ENCODE measurements around the gene HSPA8.

Gene HSPA8

DNA sequence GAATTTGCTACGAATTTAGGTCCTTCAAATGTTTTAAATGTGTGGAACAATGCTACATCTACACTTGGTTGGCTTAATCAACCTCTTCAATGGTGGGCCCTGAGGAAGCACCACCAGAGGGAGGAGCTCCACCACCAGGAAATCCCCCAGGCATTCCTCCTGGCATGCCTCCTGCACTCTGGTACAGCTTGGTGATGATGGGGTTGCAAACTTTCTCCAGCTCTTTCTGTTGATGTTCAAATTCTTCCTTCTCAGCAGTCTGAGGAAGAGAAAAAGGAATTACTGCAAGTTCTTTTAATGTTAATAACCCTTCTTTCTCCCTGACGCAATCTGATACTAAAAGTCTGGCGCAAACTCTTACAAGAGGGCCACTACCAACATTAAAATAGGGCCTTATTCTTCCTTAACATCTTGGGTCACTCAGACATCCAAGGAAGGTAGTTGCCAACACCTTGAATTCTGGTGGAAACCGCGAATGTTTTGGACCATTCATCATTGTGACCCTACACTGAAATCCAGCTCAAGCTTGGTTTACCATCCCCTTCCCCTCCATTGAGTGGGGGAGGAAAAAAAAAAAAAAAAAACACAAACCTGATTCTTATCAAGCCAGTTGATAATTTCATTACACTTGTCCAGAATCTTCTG lies 4.2 kb downstream of the HSPA8 start:
- H3K27ac ChIP-seq: peak overlapping the region; percentile 60
- no peak for DNase-seq (ENCODE audit: low spot score)
- ChIA-PET POLR2A (ENCODE audit: low non-redundant PET) (no interaction called here), CTCF (interaction anchor here (1.0 kb wide), 1 partner anchor 194 kb away, joined by 5 read pairs; no protein-coding TSS in a partner anchor)
- TF ChIP-seq, protein P1, sequence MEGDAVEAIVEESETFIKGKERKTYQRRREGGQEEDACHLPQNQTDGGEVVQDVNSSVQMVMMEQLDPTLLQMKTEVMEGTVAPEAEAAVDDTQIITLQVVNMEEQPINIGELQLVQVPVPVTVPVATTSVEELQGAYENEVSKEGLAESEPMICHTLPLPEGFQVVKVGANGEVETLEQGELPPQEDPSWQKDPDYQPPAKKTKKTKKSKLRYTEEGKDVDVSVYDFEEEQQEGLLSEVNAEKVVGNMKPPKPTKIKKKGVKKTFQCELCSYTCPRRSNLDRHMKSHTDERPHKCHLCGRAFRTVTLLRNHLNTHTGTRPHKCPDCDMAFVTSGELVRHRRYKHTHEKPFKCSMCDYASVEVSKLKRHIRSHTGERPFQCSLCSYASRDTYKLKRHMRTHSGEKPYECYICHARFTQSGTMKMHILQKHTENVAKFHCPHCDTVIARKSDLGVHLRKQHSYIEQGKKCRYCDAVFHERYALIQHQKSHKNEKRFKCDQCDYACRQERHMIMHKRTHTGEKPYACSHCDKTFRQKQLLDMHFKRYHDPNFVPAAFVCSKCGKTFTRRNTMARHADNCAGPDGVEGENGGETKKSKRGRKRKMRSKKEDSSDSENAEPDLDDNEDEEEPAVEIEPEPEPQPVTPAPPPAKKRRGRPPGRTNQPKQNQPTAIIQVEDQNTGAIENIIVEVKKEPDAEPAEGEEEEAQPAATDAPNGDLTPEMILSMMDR (conservative IDR thresholded peaks at IDR 0.05; ENCODE audit: low read depth): no peak

DNA sequence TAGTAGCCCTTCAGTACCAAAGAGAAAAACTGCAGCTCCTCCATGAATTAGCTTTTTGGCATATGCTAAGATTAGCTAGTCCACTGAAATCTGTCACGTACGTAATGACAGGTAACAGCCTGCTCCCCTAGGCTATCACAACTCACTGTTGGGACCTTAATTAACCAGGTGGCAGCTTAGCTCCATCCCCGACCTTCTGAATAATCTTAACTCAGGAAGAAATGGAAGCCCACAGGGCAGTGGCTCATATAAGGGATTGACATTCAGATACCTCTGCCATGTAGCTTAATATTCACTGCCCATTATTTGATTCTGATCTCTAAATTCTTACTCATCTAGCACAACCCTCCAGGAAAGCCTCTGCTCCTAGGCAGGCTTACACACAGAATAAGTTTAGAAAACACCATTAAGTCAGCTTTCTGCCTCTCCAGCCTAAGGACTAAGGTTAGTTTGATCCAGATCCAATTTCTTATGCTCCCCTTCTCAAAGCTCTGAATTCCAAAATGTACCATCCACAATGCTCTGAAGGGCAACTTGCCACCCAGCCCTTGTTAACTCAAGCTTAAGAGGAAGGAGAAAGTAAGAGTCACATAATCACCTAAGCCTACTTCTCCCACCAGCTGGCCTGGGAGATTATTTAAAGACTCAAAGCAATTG lies 5.0 kb downstream of the HSPA8 start:
- no peak overlapping the region for H3K27ac ChIP-seq
- no peak for DNase-seq (ENCODE audit: low spot score)
- TF ChIP-seq, protein P1 (conservative IDR thresholded peaks at IDR 0.05; ENCODE audit: low read depth): no peak
- ChIA-PET POLR2A (ENCODE audit: low non-redundant PET) (no interaction called here), CTCF (interaction anchor here (1.0 kb wide), 1 partner anchor 193 kb away, joined by 5 read pairs; no protein-coding TSS in a partner anchor)

DNA sequence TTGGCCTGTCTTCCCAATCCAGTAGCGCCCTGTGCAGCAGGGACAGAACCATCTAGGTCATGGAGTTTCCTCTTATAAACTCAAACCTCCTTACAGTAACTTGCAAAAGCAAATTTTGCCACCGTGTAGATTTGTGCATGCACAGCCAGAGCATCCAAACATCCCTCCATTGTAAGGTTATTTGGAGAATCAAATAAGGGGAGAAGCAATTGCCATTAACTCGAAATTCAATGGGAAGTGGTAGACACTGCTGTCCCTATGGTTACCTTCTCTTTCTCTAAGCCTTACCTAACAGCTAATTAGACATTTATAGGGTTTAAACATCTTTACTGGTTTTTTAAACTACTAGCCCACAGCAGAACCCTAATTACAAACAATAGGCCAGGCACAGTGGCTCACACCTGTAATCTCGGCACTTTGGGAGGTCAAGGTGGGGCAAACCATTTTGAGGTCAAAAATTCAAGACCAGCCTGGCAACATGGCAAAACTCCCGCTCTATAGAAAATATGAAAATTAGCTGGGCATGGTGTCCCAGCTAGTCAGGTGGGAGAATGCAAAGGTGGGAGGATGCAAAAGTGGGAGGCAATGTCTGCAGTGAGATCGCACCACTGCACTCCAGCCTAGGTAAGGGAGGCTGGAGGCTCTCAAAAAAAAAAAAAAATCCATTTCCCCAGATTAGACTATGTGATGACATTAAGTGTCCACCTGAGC lies 6.6 kb downstream of the HSPA8 start:
- CTCF ChIA-PET: interaction anchor here (0.7 to 1.6 kb wide), 3 partner anchors 10 to 1249 kb away, joined by 3 to 4 read pairs (median 3); no protein-coding TSS in a partner anchor
- no peak for DNase-seq (ENCODE audit: low spot score)
- peak overlapping the region; percentile 57 for H3K27ac ChIP-seq
- POLR2A ChIA-PET (ENCODE audit: low non-redundant PET): interaction anchor here (0.7 kb wide), 1 partner anchor 192 kb away, joined by 12 read pairs; no protein-coding TSS in a partner anchor
- TF ChIP-seq, protein P1 (conservative IDR thresholded peaks at IDR 0.05; ENCODE audit: low read depth): no peak

DNA sequence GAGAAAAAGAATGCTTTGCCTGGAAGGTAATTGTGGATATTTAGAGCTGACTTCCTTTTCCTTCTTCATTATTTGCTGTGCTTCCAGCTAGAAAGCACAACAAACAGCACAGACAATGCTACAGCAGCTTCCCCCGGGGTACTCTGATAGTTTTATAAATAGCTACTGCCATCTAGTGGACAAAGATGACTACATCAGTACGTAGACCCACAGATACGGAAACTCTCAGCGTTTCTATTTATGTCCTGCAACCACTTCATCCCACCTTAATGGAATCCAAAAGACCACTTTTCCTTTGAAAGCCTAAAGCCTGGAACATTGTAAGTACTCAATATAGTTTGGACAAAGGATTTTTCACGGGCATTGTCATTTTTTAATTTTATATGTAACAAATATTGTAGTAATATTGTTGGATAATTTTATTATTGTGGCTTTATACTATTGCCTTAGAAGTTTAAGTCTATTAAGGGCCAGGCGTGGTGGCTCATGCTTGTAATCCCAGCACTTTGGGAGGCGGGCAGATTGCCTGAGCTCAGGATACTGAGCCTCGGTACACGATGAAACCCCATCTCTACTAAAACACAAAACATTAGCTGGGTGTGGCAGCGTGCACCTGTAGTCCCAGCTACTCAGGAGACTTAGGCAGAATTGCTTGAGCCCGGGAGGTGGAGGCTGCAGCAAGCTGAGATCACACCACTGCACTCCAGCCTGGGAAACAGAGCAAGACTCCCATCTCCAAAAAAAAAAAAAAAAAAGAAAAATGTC lies 7.5 kb downstream of the HSPA8 start:
- CTCF ChIA-PET: interaction anchor here (0.7 to 1.9 kb wide), 9 partner anchors 9 to 1248 kb away, joined by 3 to 17 read pairs (median 3); no protein-coding TSS in a partner anchor
- TF ChIP-seq, protein P1 (conservative IDR thresholded peaks at IDR 0.05; ENCODE audit: low read depth): peak; percentile 73

DNA sequence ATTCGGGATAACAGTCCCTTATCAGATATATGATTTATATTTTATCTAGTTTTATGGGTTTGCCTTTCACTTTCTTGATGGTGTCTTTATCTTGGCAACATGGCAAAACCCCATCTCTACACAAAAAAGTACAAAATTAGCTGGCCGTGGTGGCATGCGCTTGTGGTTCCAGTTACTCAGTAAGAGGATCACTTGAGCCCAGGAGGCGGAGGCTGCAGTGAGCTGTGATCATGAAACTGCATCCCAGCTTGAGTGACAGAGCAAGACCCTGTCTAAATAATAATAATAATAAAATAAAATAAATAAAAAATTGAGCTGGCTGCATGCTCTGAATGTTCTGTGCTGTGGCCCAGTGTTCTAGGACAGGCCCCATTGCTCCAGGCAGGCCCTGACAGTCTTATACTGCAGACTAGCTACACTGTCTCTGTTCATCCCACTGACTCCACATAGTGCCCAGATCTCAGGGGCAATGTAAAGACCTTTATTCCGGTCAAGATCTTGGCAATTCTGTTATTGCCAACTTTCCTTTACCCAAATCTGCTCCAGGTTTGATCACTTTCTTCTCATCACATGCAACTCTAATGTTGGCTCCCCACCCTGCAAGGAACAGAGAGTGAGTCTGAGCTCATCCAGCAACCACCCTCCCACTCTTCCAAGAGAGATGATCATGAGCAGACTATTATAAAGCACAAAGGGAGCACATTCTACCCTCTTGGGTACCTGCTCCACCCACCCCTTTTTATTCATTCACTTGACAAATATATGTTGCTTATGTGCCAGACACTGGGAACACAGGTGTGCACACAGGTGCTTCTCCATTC lies 8.8 kb downstream of the HSPA8 start:
- TF ChIP-seq, protein P1 (conservative IDR thresholded peaks at IDR 0.05; ENCODE audit: low read depth): no peak
- H3K27ac ChIP-seq: no peak overlapping the region
- POLR2A ChIA-PET (ENCODE audit: low non-redundant PET): interaction anchor here (0.7 to 1.4 kb wide), 3 partner anchors 9 to 452 kb away, joined by 3 to 5 read pairs (median 3); partner anchors contain the start of gene HSPA8
- DNase-seq (ENCODE audit: low spot score): no peak
- CTCF ChIA-PET: interaction anchor here (0.6 to 1.9 kb wide), 5 partner anchors 21 to 189 kb away, joined by 3 to 17 read pairs (median 5); no protein-coding TSS in a partner anchor

More for the DNA sequence above, 7.5 kb downstream of the HSPA8 start:
- DNase-seq (ENCODE audit: low spot score): peak; percentile 73
- POLR2A ChIA-PET (ENCODE audit: low non-redundant PET): interaction anchor here (0.7 to 1.4 kb wide), 3 partner anchors 188 to 453 kb away, joined by 3 to 12 read pairs (median 5); no protein-coding TSS in a partner anchor
- H3K27ac ChIP-seq: peak overlapping the region; percentile 62

All from RWPE1 (cell line).